ENCODE results near the gene STAM. TPM values are rescaled to one million over a fixed set of nuclear protein-coding genes. Genes with fewer than 3 reads are reported as not detected.

The STAM gene
- total RNA-seq, 1 experiment from 2014 or later, result 38.8 TPM

DNA sequence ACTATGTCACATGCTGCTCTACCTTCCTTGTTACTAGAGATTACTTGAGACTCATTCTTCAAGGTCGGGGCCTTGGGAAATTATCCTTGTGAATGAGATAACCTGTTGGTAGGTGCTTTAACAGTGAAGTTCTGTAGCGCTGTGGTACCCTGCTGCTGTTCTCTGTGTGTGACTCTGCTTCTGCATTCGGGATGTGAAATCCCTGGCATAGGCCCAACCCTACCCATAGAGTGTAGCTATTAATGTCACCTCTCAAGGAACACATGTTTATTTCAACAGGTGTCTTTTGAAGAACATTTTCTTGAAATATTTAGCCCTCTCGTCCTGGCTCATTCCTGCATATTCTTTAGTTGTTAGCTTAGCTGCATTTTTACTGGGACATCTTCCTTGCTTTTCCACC lies 66.2 kb downstream of the STAM start:
- no peak overlapping the region for H2AFZ ChIP-seq
- TF ChIP-seq, protein P1, sequence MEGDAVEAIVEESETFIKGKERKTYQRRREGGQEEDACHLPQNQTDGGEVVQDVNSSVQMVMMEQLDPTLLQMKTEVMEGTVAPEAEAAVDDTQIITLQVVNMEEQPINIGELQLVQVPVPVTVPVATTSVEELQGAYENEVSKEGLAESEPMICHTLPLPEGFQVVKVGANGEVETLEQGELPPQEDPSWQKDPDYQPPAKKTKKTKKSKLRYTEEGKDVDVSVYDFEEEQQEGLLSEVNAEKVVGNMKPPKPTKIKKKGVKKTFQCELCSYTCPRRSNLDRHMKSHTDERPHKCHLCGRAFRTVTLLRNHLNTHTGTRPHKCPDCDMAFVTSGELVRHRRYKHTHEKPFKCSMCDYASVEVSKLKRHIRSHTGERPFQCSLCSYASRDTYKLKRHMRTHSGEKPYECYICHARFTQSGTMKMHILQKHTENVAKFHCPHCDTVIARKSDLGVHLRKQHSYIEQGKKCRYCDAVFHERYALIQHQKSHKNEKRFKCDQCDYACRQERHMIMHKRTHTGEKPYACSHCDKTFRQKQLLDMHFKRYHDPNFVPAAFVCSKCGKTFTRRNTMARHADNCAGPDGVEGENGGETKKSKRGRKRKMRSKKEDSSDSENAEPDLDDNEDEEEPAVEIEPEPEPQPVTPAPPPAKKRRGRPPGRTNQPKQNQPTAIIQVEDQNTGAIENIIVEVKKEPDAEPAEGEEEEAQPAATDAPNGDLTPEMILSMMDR (conservative IDR thresholded peaks at IDR 0.05), result no peak
- TF ChIP-seq EZH2 (IDR thresholded peaks at IDR 0.05; ENCODE audit: low read depth), result no peak
- H3F3A ChIP-seq (ENCODE audit: insufficient read depth, low read depth), result 0 out of 2 replicates have a peak, but pooled peaks cover 3% of the 10 kb centered on the region
- no peak overlapping the region for H3K4me2 ChIP-seq
- H3K27me3 ChIP-seq (ENCODE audit: insufficient read depth, low read depth), result no peaks in the 10 kb centered on the region
- no peaks in the 10 kb centered on the region for H3K79me2 ChIP-seq (ENCODE audit: low read depth)
- POLR2A ChIA-PET (ENCODE audit: unreplicated experiment), result no interaction called here
- no peaks in the 10 kb centered on the region for H4K20me1 ChIP-seq (ENCODE audit: insufficient read depth)
- H3K27ac ChIP-seq, result no peak overlapping the region
- CTCF ChIA-PET, result no interaction called here
- H3K36me3 ChIP-seq (ENCODE audit: low read depth), result no peaks in the 10 kb centered on the region
- intact Hi-C loops (cut with micrococcal nuclease; ENCODE audit: unreplicated experiment), result no loop called here
- no peaks in the 10 kb centered on the region for H3K9me2 ChIP-seq (ENCODE audit: insufficient read depth)
- no peak for DNase-seq
- H3K9me3 ChIP-seq (ENCODE audit: insufficient read depth, low read depth), result no peaks in the 10 kb centered on the region
- BruUV-seq (replicated peaks), result no TSS peak
- H3K4me3 ChIP-seq, result no peak overlapping the region
- no peaks in the 10 kb centered on the region for H3K4me1 ChIP-seq (replicated peaks; ENCODE audit: insufficient read depth)

DNA sequence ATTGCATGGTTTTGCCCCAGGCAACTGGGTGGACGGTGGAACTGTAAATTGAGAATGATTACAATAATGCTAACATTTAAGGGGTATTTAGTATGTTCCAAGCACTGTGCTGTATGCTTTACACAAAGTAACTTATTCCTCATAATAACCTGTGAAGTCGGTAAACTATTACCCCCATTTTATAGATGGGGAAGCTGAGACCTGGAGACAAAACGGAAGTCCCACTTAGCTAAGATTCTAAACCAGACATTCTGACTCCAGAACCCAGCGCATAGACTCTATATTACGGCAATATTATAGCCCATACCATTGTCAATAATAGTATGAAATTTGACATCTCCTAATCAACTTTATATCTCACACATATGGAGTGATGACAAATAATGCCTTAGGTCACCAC lies 68.1 kb downstream of the STAM start:
- H2AFZ ChIP-seq, result no peak overlapping the region
- no TSS peak for BruUV-seq (replicated peaks)
- H3K79me2 ChIP-seq (ENCODE audit: low read depth), result no peaks in the 10 kb centered on the region
- H3K27ac ChIP-seq, result no peak overlapping the region
- H3K4me3 ChIP-seq, result no peak overlapping the region
- H3K4me2 ChIP-seq, result no peak overlapping the region
- DNase-seq, result no peak
- H3K9me2 ChIP-seq (ENCODE audit: insufficient read depth), result no peaks in the 10 kb centered on the region
- H4K20me1 ChIP-seq (ENCODE audit: insufficient read depth), result no peaks in the 10 kb centered on the region
- CTCF ChIA-PET, result no interaction called here
- H3K4me1 ChIP-seq (replicated peaks; ENCODE audit: insufficient read depth), result no peaks in the 10 kb centered on the region
- intact Hi-C loops (cut with micrococcal nuclease; ENCODE audit: unreplicated experiment), result no loop called here
- H3F3A ChIP-seq (ENCODE audit: insufficient read depth, low read depth), result no peaks in the 10 kb centered on the region
- no peaks in the 10 kb centered on the region for H3K9me3 ChIP-seq (ENCODE audit: insufficient read depth, low read depth)
- TF ChIP-seq, protein P1 (conservative IDR thresholded peaks at IDR 0.05), result no peak
- TF ChIP-seq EZH2 (IDR thresholded peaks at IDR 0.05; ENCODE audit: low read depth), result no peak
- H3K36me3 ChIP-seq (ENCODE audit: low read depth), result no peaks in the 10 kb centered on the region
- no peaks in the 10 kb centered on the region for H3K27me3 ChIP-seq (ENCODE audit: insufficient read depth, low read depth)
- POLR2A ChIA-PET (ENCODE audit: unreplicated experiment), result no interaction called here

DNA sequence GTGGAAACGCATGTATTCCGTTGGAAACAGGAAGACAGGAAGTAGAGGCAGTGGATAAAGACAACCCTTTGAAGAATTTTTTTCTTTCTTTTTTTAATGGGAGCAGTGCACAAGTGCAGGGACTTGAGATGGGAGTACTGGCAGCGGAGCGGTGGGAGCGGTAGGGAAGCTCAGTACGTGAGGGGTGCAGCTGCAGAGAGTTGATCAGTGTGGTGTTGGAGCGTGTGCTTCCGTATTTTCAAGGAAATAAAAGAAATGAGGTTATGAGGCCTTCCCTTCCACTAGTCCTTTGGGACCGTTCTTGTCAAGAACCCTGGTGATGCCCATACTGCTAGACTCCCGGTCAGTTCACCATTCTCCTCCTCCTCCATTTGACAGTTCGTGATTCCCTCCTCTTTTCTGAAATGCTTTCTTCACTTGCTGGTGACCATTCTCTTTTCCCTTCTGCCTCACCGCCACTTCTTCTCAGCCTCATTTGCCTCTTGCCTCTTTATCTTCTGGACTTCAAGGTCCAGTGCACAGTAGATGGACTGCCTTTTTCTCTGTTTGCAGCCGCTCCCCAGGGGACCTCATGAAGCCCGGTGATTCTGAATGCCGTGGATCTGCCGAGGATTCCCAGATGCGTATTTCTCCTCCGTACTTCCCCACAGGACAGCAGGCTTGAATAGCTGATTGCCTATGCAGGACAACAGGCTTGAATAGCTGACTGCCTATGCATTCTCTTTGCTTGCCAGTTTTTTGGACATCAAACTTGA lies 68.9 kb downstream of the STAM start:
- H3K9me2 ChIP-seq (ENCODE audit: insufficient read depth), result no peaks in the 10 kb centered on the region
- no peak overlapping the region for H3K4me3 ChIP-seq
- TF ChIP-seq, protein P1 (conservative IDR thresholded peaks at IDR 0.05), result no peak
- H3K4me1 ChIP-seq (replicated peaks; ENCODE audit: insufficient read depth), result no peaks in the 10 kb centered on the region
- no peaks in the 10 kb centered on the region for H4K20me1 ChIP-seq (ENCODE audit: insufficient read depth)
- ChIA-PET POLR2A (ENCODE audit: unreplicated experiment) (no interaction called here), CTCF (no interaction called here)
- no TSS peak for BruUV-seq (replicated peaks)
- no peak for DNase-seq
- H3K27ac ChIP-seq, result no peak overlapping the region
- intact Hi-C loops (cut with micrococcal nuclease; ENCODE audit: unreplicated experiment), result no loop called here
- H3K9me3 ChIP-seq (ENCODE audit: insufficient read depth, low read depth), result no peaks in the 10 kb centered on the region
- no peak overlapping the region for H3K4me2 ChIP-seq
- H3K79me2 ChIP-seq (ENCODE audit: low read depth), result no peaks in the 10 kb centered on the region
- H3F3A ChIP-seq (ENCODE audit: insufficient read depth, low read depth), result no peaks in the 10 kb centered on the region
- no peak overlapping the region for H2AFZ ChIP-seq
- no peaks in the 10 kb centered on the region for H3K27me3 ChIP-seq (ENCODE audit: insufficient read depth, low read depth)
- no peaks in the 10 kb centered on the region for H3K36me3 ChIP-seq (ENCODE audit: low read depth)
